Muscle layer of colon (tissue), 2 donors: ENCODE measurements around the gene SUMO3.

Source experiments
- H3K27ac ChIP-seq: one replicate; pipeline ENCODE4 v1.7.0; 2013; ENCODE audit warnings: low read depth, mild to moderate bottlenecking, low read length, moderate library complexity
- H3K27me3 ChIP-seq, 2 donors: one replicate each; pipeline ENCODE4 v1.7.0; 2013; ENCODE audit warnings: low read length in 2 of 2, mild to moderate bottlenecking in 2 of 2; ENCODE audit not compliant: insufficient read depth in 2 of 2, control insufficient read depth in 1 of 2
- H3K36me3 ChIP-seq: one replicate; pipeline ENCODE4 v1.7.0; 2013; ENCODE audit warnings: mild to moderate bottlenecking, low read length; ENCODE audit not compliant: insufficient read depth
- H3K4me1 ChIP-seq: one replicate; pipeline ENCODE4 v1.7.0; 2013; ENCODE audit warnings: mild to moderate bottlenecking, low read length; ENCODE audit not compliant: insufficient read depth
- H3K4me3 ChIP-seq, 2 donors: one replicate each; pipeline ENCODE4 v1.7.0; 2013; ENCODE audit warnings: low read length in 2 of 2, low read depth in 1 of 2, mild to moderate bottlenecking in 1 of 2, moderate library complexity in 1 of 2
- H3K9ac ChIP-seq: one replicate; pipeline ENCODE4 v1.7.0; 2013; ENCODE audit warnings: low read length
- H3K9me3 ChIP-seq: one replicate; pipeline ENCODE4 v1.7.0; 2013; ENCODE audit warnings: mild to moderate bottlenecking, low read length
- donor health status: abdominal sarcoma.
- donor health status: Adenocarcinoma of cecum.

SUMO3 gene

DNA sequence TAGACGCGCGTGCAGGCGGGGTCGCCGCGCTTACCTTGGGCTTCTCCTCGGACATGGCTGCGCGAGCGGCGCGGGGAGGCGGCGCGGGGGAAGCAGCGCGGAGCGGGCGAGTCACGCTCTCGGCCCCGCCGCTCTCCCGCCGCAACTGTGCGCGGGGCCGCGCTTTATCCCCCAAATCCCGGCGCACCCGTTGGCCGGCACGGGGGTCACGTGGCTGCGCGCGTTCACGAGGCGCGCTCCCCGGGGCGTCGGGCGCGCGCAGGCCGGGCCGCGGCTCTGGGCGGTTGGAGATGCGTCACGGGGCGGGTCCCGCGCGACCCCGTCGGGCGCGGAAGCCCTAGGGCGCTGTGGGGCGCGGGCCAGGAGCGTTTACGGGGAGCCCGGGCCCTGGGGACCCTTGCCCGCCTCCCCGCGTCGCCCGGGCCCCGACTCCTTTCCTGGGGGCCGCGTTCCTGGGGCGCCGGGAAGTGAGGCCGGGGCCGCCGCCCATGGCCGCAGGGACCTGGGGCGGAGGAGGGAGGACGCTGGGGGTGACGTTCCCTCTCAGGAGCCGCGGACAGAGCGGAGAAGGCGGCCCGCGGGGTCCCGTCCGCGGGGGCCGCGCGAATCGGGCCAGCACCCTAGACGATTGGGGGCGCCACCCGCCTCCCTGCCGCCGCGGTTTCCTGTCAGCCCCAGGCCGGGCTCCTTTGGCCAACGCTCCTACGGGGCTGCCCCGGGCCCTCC, at the start of gene SUMO3:
TSS of gene SUMO3 (minus strand) at position 149 of the 726 bp plus-strand sequence. CDS start at position 55, 94 bp downstream.
- H3K9ac ChIP-seq = no peak within 1 kb of the TSS
- H3K36me3 ChIP-seq = peaks cover 9% of the 10 kb centered on the region
- H3K4me1 ChIP-seq = peaks cover 14% of the 10 kb centered on the region
- peak within 1 kb of the TSS; percentile 62 for H3K27ac ChIP-seq
- no peaks in the 10 kb centered on the region for H3K9me3 ChIP-seq
- peak within 1 kb of the TSS; percentile 64 to 65 for H3K4me3 ChIP-seq
- no peaks in the 10 kb centered on the region for H3K27me3 ChIP-seq

DNA sequence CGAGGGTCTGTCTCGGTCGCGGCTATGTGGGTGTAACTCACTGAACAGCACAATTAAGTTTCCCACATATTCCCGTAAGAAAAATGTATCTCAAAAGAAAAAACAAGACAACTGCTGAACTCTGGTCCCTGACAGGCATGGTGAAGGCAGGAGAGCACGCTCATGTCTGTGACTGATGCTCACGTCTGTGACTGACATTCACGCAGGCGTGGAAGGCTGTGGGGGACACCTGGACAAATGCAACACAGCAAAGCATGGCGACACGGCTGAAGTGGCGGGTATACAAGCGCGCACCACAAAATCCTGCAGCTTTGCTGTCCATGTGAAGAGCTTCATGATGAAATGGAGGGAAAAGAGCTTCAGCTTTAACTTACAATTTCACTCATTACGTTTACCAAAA, 49.6 kb upstream of the SUMO3 start:
- H3K9me3 ChIP-seq = no peaks in the 10 kb centered on the region
- peaks cover 68% of the 10 kb centered on the region for H3K4me1 ChIP-seq
- peaks cover 22% of the 10 kb centered on the region for H3K36me3 ChIP-seq
- no peak overlapping the region for H3K9ac ChIP-seq
- H3K27me3 ChIP-seq = no peaks in the 10 kb centered on the region
- no peak overlapping the region for H3K27ac ChIP-seq
- H3K4me3 ChIP-seq = no peak overlapping the region

- no peak overlapping the region for H3K9ac ChIP-seq
These were observed 48.9 kb upstream of the SUMO3 start for GRCh38 chr21:44866780-44867179.

GRCh38 chr21:44865561-44866280, 47.9 kb upstream of the SUMO3 start:
- H3K4me3 ChIP-seq = no peak overlapping the region
- H3K36me3 ChIP-seq = peaks cover 22% of the 10 kb centered on the region
- H3K27me3 ChIP-seq = no peaks in the 10 kb centered on the region
- no peak overlapping the region for H3K9ac ChIP-seq
- peaks cover 51% of the 10 kb centered on the region for H3K4me1 ChIP-seq
- H3K9me3 ChIP-seq = no peaks in the 10 kb centered on the region
- no peak overlapping the region for H3K27ac ChIP-seq

More at GRCh38 chr21:44866780-44867179, 48.9 kb upstream of the SUMO3 start:
- Histone ChIP-seq H3K4me1 (peaks cover 62% of the 10 kb centered on the region), H3K27ac (no peak overlapping the region), H3K27me3 (no peaks in the 10 kb centered on the region), H3K4me3 (peak overlapping the region in 1 of 2 donors; percentile 22), H3K9me3 (no peaks in the 10 kb centered on the region), H3K36me3 (peaks cover 22% of the 10 kb centered on the region)

DNA sequence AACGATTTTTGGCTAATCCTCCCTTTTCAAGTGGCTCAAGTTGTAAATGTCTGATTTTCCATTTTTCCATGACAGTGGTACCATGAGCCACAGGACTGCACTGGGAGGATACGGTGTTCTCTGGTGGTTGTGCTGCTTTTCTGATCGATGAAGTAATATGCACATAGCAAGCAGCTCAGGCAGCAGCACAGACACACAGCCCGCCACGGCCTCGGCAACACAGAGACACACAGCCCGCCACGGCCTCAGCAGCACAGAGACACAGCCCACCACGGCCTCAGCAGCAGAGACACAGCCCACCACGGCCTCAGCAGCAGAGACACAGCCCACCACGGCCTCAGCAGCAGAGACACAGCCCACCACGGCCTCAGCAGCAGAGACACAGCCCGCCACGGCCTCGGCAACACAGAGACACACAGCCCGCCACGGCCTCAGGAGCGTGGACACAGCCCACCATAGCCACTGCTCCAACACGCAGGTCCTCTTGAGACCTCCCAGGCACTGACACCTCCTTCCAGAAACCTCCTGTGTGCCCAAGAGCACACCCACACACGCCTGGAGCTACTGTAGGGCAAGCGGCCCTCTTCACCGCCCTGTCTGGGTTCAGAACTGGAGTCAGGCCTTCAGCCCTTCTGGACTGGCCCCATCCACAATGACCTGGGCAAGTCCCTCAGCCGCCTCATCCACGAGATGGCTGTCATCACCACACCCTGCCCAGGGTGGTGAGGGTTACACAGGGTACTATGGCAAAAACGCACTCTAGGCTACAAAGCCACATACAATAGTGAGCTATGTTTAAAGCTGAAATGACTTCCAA, 45.2 kb upstream of the SUMO3 start:
- H3K4me3 ChIP-seq = no peak overlapping the region
- no peaks in the 10 kb centered on the region for H3K27me3 ChIP-seq
- H3K9me3 ChIP-seq = no peaks in the 10 kb centered on the region
- H3K27ac ChIP-seq = no peak overlapping the region
- no peak overlapping the region for H3K9ac ChIP-seq
- peaks cover 37% of the 10 kb centered on the region for H3K4me1 ChIP-seq
- peaks cover 36% of the 10 kb centered on the region for H3K36me3 ChIP-seq

DNA sequence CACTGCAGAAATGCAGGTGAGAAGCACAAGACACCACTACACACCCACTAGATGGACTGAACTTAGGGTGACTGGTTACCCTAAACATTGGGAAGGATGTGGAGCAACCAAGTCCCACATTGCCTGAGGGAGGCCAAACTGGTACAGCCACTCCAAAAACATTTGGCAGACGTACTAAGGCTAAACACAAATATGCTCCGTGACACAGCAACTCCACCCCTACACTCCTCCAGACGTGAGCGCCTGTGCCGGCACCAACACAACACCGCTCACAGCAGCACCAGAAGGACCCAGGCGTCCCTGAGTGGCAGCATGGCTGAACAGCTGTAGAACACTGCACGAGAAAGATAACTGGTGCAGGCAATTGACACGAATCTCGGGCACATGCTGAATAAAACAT, 40.9 kb upstream of the SUMO3 start:
- H3K4me1 ChIP-seq = peaks cover 14% of the 10 kb centered on the region
- H3K36me3 ChIP-seq = peaks cover 52% of the 10 kb centered on the region
- H3K9ac ChIP-seq = no peak overlapping the region

GRCh38 chr21:44858291-44858690, 40.4 kb upstream of the SUMO3 start:
- Histone ChIP-seq H3K36me3 (peaks cover 51% of the 10 kb centered on the region), H3K27ac (no peak overlapping the region), H3K4me3 (no peak overlapping the region), H3K27me3 (no peaks in the 10 kb centered on the region), H3K4me1 (peaks cover 14% of the 10 kb centered on the region), H3K9ac (no peak overlapping the region), H3K9me3 (no peaks in the 10 kb centered on the region)

More for the DNA sequence above, 40.9 kb upstream of the SUMO3 start:
- Histone ChIP-seq H3K27ac (no peak overlapping the region), H3K4me3 (no peak overlapping the region), H3K9me3 (no peaks in the 10 kb centered on the region), H3K27me3 (no peaks in the 10 kb centered on the region)

GRCh38 chr21:44857127-44857892, 39.4 kb upstream of the SUMO3 start:
- H3K27me3 ChIP-seq = no peaks in the 10 kb centered on the region
- H3K9me3 ChIP-seq = no peaks in the 10 kb centered on the region
- H3K4me3 ChIP-seq = no peak overlapping the region
- H3K4me1 ChIP-seq = peaks cover 14% of the 10 kb centered on the region
- peaks cover 49% of the 10 kb centered on the region for H3K36me3 ChIP-seq
- no peak overlapping the region for H3K9ac ChIP-seq
- H3K27ac ChIP-seq = no peak overlapping the region

DNA sequence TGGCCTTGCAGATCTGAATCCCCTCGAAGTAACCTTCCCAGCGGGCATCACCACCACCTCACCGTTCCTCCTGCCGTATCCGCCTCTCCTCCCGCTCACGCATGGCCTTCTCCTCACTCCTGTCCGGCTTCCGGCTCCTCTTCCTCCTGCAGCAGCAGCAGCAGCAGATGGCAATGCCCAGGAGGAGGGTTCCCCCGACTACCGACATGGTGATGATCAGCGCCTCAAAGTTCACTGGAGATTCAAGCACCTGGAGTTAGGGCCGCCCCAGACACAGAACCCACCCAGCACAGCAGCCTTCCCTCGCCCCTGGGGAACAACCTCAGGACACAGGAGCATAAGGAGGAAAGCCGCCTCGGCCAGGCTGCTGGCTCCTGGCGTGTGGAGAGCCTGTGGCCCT, 38.3 kb upstream of the SUMO3 start:
- Histone ChIP-seq H3K4me3 (no peak overlapping the region), H3K9me3 (no peaks in the 10 kb centered on the region), H3K27ac (no peak overlapping the region), H3K36me3 (peaks cover 59% of the 10 kb centered on the region), H3K27me3 (no peaks in the 10 kb centered on the region), H3K4me1 (peaks cover 14% of the 10 kb centered on the region), H3K9ac (no peak overlapping the region)

DNA sequence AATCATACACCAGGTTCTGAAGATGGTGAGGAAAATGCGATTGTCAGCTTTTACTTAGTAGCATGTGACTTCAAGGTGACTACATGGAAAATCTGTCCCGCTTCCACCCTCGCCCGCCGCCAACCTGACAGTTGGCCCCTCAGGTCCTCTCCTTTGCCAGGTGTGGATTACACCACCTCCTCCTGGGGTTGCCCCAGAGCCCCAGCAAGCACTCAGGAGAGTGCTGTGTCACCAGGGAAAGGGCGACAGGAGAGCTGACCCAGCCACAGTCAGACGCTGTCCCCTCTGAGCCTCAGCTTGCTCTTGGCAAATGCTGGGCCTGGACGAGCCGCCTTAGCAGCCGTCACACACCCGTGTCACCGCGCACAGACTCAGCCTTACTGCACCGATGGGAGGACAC, 37.7 kb upstream of the SUMO3 start:
- no peak overlapping the region for H3K9ac ChIP-seq
- H3K27me3 ChIP-seq = no peaks in the 10 kb centered on the region
- no peak overlapping the region for H3K4me3 ChIP-seq
- H3K27ac ChIP-seq = no peak overlapping the region
- H3K36me3 ChIP-seq = peaks cover 64% of the 10 kb centered on the region
- H3K9me3 ChIP-seq = no peaks in the 10 kb centered on the region
- peaks cover 14% of the 10 kb centered on the region for H3K4me1 ChIP-seq
